ENCODE measurements around the gene AP1S2. TPM values are rescaled to one million over a fixed set of nuclear protein-coding genes. Genes with fewer than 3 reads are reported as not detected.

Gene AP1S2
- total and polyA plus RNA-seq, 2 of the 13 experiments (the other 11 are each of a cell fraction or from before 2014, with no cell fraction given), result 10.1 to 18.8 TPM

GRCh38 chrX:15789979-15790768 is 64.4 kb downstream of the AP1S2 start, which contains the start of gene ZRSR2 (continued):
- TF ChIP-seq ZFP41 (CRISPR knock-in tag; IDR thresholded peaks at IDR 0.05; ENCODE audit: borderline replicate concordance) (no peak), GZF1 (CRISPR knock-in tag; IDR thresholded peaks at IDR 0.05) (no peak), CENPT (CRISPR knock-in tag; IDR thresholded peaks at IDR 0.05; ENCODE audit: low read depth) (no peak), PHF21A (CRISPR knock-in tag; IDR thresholded peaks at IDR 0.05) (no peak), BCL3 (CRISPR knock-in tag; IDR thresholded peaks at IDR 0.05) (no peak), CSRNP2 (CRISPR knock-in tag; conservative IDR thresholded peaks at IDR 0.05; ENCODE audit: low read depth) (no peak), ZBTB37 (CRISPR knock-in tag; IDR thresholded peaks at IDR 0.05) (no peak), ZNF709 (CRISPR knock-in tag; IDR thresholded peaks at IDR 0.05) (peak; percentile 15; the same call in 1 of the 2 replicates), PLSCR1 (CRISPR knock-in tag; IDR thresholded peaks at IDR 0.05; ENCODE audit: borderline replicate concordance) (no peak), SALL2 (CRISPR knock-in tag; IDR thresholded peaks at IDR 0.05) (no peak), ZNF777 (CRISPR knock-in tag; IDR thresholded peaks at IDR 0.05) (no peak), NFATC3 (CRISPR knock-in tag; IDR thresholded peaks at IDR 0.05) (no peak), ZHX1 (CRISPR knock-in tag; IDR thresholded peaks at IDR 0.05; ENCODE audit: low read depth) (no peak), SOX13 (IDR thresholded peaks at IDR 0.05) (no peak), SOX13 (CRISPR knock-in tag; conservative IDR thresholded peaks at IDR 0.05 in 1 of 2, IDR thresholded peaks at IDR 0.05 in 1 of 2) (no peak), HOXA3 (CRISPR knock-in tag; IDR thresholded peaks at IDR 0.05) (peak; percentile 46; the same call in 1 of the 2 replicates), LCORL (IDR thresholded peaks at IDR 0.05) (no peak), LCORL (CRISPR knock-in tag; IDR thresholded peaks at IDR 0.05) (no peak), NFE2 (CRISPR knock-in tag; IDR thresholded peaks at IDR 0.05) (no peak), MLLT10 (CRISPR knock-in tag; IDR thresholded peaks at IDR 0.05) (no peak)

Data from HepG2 (cell line).